DMS 273 (cell line): ENCODE measurements around the gene DNAH10.

Experiments
- DNase-seq: peaks from one replicate; lab custom pipeline; 2025; ENCODE audit not compliant: unreplicated experiment; lab: John Stamatoyannopoulos, UW

The DNAH10 gene

DNA sequence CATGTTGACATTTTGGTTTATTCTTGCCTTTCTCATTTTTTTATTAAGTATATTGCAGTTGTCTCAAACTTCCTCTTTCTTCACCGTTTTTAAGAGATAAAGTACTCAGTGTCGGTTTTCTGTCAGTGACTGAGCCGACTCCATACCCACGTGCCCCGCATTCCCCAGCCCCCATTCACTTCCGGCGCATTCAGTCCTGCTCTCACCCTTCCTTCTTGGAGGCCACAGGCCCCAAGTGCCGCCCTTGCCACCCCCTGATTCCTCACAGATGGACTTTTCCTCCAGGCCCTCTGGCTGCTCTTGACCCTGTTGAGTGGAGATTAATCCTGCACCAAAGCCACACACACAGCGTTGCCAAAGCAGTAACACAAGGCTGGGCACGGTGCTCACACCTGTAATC, 19.1 kb upstream of the DNAH10 start:
- no peak for DNase-seq

DNA sequence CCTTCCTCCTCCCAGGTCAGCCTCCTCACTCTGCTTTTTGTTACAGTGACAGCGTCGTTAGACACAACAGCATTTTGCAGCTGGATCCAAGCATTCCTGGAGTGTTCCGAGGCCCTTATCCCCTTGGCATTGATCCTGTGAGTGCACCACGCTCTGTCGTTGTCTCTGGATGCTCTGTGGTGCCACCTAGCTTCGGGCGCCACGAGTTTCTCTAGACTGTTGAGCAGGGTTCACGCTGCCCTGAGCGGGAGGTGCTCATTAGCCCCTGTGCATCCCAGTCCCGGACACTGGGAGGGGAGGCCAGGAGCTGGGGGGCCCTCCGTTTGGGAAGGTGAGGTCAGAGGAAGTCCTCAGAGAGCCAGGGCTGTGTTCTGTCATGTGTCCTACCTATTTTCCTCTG, 17.3 kb upstream of the DNAH10 start:
- DNase-seq = peak; percentile 6

GRCh38 chr12:123747309-123747708, 14.8 kb upstream of the DNAH10 start:
- DNase-seq = no peak

GRCh38 chr12:123748161-123748560, 13.9 kb upstream of the DNAH10 start:
- DNase-seq = no peak

- no peak for DNase-seq
Observed at GRCh38 chr12:123748661-123749060, 13.4 kb upstream of the DNAH10 start.

- DNase-seq = no peak
Observed at GRCh38 chr12:123749355-123749754, 12.7 kb upstream of the DNAH10 start.

GRCh38 chr12:123750159-123750656, 11.9 kb upstream of the DNAH10 start:
- no peak for DNase-seq

GRCh38 chr12:123752046-123752445, 10.1 kb upstream of the DNAH10 start:
- DNase-seq = no peak

DNA sequence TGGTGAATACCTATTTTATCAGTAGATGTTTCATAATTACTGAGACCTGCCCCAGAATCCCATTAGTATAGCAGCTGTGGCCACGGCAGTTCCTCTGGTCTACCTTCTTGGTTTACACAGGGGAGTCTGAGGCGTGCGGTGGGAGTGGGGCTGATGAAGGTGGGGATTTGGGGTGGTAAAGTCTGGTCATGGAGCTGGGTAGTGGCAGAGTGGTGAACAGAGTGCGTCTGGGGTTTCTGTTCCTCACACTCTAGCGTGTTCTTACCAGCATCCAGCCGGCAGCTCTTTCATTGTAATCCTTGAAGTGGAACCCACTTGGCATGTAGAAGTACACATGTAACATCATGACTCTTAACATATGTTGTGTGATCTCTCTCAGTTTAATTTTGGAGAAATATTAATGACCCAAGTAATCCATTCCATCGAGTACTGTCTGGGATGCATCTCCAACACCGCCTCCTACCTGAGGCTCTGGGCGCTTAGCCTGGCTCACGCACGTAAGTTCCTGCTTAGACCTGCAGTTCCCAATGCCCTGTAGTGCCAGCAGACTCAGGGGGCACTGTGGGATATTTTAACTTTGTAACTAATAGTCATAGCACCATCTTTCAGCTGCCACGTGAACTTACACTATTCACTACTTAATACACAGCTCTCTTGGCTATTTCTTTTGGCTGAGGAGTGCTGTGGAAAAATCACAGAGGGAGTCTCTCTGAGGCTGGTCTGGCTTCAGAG, 7.9 kb upstream of the DNAH10 start:
- no peak for DNase-seq

DNA sequence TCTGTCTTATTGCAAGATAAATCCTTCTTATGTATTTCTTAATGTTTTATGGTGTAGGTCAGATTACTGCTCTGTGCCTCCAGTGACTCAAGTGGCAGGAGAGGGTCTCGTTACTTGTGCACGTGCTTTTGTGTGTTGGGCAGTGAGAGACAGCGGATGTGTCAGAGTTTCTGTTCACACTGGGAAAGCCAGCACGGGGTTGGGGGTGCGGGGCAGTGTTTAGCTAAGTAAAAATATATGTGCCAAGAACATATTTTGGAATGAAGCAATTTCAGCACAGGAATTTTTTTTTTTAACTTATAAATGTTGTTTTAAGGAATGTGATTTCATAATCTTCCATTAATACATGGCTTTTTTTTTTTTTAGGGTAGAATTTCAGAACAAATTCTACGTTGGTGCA, 4.5 kb upstream of the DNAH10 start:
- DNase-seq = no peak

- DNase-seq = no peak
Observed at GRCh38 chr12:123760267-123760938, 1.7 kb upstream of the DNAH10 start.

DNA sequence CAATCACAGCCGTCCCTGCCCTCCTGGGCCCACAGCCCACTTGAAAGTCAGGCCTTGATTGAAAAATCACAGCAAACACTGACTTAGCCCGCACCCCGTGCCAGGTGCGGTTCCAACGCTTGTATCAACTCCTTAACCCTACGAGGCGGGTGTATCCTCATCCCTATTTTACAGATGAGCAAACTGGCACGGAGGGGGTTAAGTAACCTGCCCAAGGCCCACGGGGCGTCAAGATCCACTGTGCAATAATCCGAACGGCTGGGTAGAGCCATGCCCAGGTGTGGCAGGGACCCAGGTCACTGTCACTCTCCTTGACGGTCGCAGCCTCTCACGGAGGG, 583 bp downstream of the DNAH10 start:
- no peak for DNase-seq

DNA sequence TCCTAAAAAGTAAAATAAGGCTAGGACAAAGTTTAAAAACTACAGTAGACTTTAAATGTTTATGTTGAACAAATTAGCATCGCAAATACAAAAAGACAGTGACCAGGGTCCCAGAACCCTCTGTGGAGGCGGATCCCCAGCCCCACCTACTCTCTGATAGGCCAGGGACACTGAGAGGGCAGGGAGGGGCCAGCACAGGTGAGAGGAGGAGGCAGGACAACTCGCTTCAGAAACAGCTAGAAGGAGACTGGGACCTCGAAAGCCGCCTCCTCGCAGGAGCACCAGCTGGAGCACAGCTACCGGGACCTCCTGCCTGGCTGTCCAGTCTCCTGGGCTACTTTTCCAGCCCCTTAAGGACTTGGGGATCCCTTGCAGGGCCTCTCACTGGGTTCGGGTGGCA, 992 bp downstream of the DNAH10 start:
- DNase-seq = peak; percentile 6

DNA sequence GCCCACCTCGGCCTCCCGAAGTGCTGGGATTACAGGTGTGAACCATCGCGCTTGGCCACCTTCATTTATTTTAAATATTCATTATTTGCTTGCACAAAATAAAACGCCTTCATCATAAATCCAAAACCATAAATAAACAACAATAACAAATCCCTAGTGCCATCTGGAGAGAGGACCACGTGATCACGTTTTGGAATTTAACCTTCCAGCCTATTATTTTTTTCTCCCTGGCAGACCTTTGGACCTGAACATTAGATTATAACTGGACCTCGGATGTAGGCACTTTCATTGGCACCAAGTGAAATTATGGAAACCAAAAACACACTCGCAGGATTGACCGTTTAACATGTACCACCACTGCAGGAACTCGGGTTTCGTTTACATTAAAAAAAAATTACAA, 2.0 kb downstream of the DNAH10 start:
- DNase-seq = no peak

GRCh38 chr12:123765504-123766035, 3.5 kb downstream of the DNAH10 start:
- no peak for DNase-seq

GRCh38 chr12:123767613-123768012, 5.5 kb downstream of the DNAH10 start:
- DNase-seq = no peak

GRCh38 chr12:123771261-123771660, 9.2 kb downstream of the DNAH10 start:
- no peak for DNase-seq

DNA sequence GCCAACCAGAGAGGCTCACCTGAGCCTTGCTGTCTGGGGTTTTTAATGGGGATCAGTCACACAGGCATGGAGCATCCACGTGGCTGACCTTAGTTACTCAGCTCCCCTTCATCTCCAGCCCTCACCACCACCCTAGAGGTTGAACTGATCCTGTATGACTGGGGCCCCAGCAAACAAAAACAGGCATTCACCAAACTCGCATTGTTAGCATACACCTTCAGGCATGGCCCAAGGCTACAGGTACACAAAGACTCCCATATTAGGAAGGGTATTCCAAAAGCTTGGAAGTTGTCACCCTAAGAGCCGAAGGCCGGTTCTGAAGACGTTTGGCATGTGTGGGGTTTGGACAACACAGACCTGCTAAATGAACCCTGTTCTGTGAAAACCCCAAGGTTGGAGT, 10.0 kb downstream of the DNAH10 start:
- DNase-seq = no peak

GRCh38 chr12:123773375-123773774, 11.3 kb downstream of the DNAH10 start:
- no peak for DNase-seq

- no peak for DNase-seq
Observed at GRCh38 chr12:123779551-123779950, 17.4 kb downstream of the DNAH10 start.

GRCh38 chr12:123782997-123783792, 21.1 kb downstream of the DNAH10 start:
- DNase-seq = no peak

- DNase-seq = no peak
Observed at GRCh38 chr12:123787466-123787865, 25.4 kb downstream of the DNAH10 start.
